Retina (tissue), 1 donor: ENCODE results near the gene CTXN3.

Experiments used
- DNase-seq: peaks from one replicate; pipeline ENCODE4 v3.0.0-alpha.2; 2016

CTXN3 gene

DNA sequence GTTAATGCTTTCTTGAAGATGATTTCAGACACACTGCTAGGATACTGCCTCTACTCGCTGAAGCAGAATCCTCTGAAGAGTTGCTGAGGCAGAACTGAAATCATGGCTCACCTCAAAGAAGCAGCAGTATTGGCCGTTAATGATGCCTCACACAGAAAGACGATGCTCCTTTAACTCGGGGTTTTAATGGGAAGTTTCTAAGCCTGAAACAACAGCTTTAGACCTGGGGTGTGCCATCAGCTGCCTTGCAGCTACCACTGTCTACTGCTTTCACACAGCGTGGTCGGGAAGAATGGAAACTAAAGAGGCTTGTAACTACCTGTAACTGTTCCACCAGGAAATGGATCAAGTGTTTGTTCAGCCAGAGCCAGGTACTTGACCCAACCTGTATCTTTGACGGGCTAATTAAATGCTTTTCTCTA lies at the start of gene CTXN3:
CTXN3 (plus strand) TSS at position 65 of the 422 bp plus-strand sequence. CDS start 8,440 bp downstream, outside the sequence.
- DNase-seq = peak; percentile 34

DNA sequence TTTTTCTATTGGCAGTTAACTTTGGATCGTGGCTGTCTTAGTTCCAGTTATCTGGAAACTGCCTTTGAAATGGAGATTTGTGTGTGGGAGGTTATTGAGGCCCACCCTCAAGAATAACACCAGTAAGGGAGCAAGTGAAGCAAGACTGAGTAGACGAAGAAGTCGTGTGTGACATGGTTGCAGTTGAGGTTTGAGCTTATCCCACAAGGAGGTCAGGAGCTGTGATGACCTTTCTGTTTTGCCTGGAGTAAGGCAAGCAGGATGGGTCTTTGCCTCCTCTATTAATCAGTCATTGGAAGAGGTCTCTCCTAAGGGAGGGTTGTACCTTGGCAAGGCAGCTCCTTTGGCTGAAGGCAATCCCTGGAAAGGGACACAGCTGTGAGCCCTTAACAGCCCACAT lies 49.6 kb upstream of the CTXN3 start:
- DNase-seq = no peak

DNA sequence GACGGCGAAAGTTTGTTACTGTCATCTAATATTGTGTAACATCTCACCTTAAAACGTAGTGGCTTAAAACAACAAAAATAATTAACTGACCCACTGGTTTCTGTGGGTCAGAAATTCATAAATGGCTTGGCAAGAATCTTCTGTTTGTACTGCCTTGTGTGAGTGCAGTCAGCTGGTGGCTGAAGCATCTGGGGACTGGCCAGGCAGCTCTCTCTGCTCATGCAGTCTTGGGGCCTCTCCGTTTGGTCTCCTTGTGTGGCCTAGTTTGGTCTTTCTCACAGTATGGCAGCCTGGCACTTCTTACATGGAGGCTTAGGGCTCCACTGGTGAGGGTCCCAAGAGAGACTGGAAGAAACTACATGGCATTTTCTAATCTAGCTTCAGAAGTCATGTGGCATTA lies 49.0 kb upstream of the CTXN3 start:
- no peak for DNase-seq

DNA sequence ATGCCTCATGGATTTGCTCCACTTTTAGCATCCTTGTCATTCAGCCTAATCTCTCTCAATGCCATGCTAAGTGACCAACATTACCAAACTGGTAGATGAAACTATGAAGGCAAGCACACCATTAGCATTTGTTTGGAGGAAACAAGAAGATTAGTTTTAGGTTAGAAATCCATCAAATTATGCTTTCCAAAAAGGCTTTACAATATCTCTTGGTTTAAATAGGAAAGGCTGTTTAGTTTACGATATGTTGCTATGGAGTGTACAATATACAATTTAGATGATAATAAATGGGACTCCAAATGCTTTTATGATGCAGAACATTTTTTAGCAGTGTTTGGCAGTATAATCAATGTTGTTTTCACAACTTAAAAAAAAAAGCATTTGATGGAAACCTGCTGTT lies 47.8 kb upstream of the CTXN3 start:
- no peak for DNase-seq

DNA sequence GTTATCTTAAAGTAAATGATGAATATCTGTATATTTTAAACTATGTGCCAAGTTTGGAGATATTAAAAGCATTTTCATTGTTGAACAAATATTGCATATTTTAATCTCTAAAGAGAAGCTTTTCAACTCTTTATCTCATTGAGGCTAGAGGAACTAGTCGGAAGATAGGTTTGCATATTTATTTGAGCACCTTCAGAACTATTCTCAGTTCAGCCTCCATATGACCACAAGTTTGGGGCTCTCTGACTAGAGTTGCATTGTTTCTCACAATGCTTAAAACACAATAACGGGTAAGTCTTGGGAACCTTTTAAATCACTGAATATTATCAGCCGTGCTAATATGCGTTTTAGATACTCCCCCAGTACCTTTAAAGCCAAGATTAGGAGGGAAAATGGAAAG lies 47.3 kb upstream of the CTXN3 start:
- DNase-seq = no peak

DNA sequence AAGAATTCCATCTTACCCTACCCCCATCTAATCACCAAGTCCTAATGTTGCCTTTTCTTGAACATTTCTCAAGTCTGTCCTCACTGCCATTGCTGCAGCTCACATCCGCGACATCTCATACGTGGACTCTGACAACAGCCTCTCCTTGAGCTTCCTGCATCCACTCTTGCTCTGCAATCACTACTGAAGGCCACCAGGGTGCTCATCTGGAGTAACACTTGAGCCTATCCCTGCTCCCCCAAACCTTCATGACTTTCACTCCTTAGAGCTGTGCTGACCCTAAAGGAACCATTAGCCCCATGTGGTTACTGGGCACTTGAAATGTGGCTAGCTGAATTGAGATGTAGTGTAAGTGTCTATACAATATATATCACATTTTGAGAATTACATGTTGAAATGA lies 46.4 kb upstream of the CTXN3 start:
- no peak for DNase-seq

DNA sequence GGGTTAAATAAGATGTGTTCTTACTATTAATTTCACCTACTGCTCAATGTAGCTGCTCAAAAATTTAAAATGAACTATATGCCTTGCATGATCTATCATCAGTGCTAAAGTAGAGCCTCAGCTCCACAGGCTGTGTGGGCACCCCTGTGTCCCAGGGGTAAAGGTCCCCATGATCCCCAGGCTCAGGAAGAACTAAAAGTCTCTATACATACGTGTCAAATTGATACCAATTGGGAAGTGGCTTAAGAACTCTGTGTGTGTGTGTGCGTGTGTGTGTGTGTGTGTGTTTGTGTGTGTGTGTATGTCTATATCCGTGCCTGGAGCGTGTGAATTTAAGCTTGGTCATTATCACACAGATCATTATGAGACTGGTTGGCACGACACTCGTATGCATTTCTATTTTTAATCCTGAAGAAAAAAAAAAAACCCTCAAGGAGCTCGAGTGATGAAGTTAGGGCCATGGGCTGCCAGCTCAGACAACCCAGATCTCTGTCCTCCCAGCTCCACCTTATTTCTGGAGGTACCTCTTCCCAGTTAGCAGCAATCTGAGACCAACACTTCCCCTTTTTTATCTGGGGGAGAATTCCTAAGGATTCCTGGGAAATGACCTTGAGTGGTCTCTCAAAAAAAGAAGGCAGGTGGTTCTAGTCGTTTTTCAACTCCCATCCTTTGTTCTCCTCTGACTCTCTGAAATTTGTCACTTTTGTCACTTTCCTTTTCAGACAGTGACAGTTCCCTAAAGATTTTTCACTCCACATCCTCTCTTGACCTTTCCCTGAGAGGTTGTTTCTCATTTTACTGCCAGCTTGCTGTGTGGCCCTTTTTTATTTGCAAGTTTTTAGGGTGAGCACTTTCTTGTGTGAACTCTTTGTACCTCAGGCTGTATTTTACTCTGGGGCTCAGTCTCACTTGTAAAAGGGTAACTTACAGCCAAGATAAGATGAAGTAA lies 45.7 kb upstream of the CTXN3 start:
- DNase-seq = no peak

DNA sequence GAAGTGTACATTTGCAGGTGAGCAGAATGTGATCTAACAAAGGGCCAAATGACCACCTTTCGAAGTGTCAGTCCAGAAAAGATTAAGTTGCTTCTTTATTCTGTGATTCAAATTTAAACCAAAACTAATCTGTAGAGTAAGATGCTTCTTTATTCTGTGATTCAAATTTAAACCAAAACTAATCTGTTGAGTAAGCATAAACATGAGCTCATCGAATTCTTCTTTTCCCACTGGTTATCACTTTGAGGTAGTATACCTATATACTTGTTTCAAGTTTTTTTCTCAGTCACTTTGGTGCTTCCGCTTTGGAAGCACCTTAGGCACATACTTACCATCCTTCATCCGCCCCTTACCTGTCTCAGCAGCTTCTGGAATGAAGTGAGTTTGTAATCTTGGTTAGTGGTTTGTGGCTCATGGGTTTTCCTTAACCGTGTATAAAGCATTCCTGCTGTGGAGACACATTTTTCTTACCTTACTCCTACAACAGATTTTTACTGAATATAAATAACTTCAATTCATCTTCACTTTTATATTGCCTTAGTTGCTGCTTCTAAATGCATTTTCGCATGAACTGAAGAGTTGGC lies 40.7 kb upstream of the CTXN3 start:
- no peak for DNase-seq

DNA sequence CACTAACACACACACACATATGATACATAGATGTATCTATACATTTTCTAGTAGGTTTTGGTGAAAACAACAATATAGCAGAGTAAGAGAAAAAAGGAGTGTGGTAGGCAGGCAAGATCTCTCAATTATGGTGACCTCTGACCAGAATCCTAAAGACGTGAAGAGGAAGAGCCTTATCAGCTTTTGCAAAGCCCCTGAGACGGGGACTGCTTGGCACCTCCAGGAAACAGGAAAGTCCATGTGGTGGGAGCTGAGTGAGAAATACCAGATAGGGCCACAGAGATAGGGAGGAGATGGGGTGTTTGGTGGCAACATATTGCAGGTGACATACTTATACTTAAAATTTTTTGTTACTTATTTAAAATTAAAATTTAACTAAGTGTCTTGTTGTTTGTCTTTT lies 39.9 kb upstream of the CTXN3 start:
- no peak for DNase-seq

DNA sequence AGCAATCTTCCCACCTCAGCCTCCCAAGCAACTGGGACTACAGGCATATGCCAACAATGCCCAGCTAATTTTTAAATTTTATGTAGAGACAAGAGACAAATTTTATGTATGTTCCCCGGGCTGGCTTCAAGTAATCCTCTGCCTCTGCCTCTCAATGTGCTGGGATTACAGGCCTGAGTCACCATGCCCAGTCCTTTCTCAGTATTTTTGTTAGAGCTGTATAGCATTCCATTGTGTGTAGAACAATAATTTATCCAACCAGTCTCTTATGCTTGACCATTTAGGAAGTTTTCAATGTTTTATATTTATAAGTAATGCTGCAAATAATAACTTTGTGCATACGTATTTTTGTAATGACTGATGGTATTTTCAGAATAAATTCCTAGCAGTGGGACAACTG lies 38.9 kb upstream of the CTXN3 start:
- no peak for DNase-seq

DNA sequence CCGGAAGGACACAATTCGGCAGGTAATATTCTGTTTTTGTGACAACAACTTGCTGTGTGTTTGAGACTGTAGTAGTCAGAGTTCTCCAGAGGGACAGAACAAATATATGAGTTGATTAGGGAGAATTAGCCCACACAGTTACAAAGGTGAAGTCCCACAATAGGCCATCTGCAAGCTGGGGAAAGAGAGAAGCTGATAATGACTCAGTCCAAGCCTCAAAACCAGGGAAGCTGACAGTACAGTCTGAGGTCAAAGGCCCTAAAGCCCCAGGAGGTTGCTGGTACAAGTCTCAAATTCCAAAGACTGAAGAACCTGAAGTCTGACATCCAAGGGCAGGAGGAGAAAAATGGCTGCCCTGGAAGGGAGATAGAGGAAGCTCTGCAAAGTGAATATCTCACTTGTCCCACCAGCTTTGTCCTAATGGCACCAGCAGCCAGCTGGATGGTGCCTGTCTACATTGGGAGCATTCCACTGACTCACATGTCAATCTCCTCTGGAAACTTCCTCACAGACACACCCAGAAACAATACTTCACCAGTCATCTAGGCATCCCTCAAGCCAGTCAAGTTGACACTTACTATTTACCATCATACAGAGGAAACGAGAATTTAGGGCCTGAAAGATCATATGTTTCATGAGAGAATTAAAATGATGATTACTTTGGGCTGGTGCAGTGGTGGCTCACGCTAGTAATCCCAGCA lies 36.3 kb upstream of the CTXN3 start:
- no peak for DNase-seq

DNA sequence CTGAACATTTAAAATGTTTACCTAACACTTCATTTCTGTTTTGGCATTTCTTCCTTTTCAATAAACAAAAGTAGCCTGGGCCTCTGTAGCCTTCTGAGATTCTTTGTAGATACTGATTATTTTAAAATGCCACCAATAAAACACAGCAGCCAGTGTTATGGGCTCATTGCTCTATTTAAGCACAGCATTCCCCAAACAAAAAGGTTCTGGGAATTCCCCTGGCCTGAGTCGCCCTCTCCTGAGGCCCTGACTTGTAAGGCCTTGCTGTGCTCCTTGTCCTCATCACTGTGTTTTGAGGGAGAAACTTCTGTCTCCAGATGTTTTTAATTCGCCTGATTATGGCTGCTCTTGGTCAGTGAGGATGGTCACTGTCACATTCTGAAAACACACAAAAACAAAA lies 33.0 kb upstream of the CTXN3 start:
- no peak for DNase-seq

DNA sequence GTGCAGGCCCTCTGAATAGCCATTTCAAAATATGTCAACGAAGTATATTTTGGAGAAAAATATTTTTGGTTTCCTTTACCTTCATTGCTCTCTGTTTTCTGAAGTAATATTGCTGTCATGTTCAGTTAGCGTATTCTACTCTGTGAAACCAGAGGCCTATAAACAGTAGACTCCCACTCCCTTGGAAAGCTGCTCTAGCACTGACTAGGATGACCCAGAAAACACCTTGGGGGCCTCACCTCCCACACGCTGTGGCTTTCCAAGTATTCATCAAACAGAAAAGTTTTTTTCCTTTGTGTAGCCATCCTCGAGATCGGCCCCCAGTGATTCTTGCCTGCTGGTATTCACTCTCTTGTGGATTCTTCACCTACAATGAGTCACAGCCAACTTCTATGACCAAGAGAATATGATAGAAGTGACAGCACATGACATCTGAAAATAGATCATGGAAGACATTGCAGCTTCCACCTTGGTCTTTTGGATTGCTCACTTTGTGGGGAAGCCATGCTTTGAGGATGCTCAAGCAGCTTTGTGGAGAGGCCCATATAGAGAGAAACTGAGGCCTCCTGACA lies 28.9 kb upstream of the CTXN3 start:
- DNase-seq = no peak

DNA sequence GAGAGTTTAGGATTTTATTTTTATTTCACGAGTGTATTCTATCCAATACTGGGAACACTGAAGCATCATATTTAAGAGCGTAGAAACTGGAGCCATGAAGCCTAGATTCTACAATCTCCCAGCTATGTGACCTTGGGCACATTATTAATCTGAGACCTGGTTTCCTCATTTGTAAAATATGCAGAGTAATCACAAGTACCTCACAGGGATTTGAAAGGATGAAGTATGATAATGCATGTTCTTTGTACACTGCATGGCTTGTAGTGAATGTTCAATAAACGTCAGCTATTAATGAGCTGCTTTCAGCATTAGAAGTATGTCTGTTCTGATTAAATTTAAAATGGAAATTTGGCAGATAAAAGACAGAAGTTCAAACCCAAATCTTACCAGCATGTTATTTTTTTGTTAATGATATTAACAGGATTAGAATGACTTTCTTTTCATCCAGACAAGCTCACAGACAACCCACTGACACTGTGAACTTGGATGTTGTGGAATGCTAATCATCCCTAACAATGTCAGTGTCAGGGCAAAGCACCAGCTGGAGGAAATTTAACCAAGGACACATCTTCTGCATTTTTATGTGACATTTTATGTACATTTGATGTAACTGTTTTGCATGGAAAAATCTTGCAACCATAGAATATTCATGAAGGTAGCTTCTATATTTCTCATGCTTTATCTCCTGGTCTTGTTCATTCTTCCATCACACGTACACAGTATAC lies 27.1 kb upstream of the CTXN3 start:
- no peak for DNase-seq

DNA sequence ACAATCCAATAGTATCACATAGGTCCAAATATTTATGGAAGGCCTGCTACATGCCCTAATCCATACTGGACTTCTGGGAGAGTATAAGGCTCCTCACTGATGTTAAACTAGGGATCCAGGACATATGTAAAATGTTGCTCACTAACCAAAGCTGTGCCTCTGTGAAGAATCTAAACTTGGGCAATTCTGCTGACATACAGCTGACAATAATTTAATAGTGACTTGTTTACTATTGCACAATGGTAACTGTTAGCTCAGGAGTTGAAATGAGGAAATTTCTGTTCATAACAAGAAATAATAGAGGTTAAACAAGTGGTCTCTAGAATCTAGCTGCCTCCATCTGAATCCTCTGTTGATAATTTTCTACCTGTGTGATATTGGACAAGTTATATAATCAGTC lies 14.9 kb upstream of the CTXN3 start:
- DNase-seq = no peak

DNA sequence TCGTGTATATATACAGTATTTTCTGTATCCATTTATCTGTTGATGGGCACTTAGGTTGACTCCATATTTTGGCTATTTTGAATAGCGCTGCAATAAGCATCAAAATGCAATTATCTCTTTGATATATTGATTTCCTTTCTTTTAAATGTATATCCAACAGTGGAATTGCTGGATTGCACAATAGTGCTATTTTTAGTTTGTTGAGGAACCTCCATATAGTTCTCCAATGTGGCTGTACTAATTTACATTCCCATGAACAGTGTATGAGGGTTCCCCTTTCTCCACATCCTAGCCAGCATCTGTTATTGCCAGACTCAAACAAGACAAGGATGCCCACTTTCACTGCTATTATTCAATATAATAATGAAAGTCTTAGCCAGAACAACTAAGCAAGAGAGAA lies 9.1 kb upstream of the CTXN3 start:
- DNase-seq = no peak

DNA sequence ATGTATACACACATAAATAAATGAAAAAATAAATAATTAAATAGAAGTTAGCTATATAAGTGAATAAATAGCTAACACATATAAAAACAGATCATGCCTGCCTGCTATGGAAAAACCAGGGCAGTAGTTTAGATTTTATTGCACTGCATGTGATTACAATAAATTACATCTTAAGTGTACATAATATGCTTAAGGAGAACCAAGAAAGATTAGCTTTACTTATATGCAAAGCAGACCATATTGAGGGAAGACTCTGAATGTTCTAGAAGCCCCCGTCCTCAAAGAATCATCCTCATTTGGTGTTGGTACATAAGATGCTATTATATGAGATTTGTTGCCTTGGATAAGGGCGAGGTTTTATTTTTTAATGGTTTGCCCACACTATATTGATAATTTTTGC lies 5.9 kb upstream of the CTXN3 start:
- no peak for DNase-seq

DNA sequence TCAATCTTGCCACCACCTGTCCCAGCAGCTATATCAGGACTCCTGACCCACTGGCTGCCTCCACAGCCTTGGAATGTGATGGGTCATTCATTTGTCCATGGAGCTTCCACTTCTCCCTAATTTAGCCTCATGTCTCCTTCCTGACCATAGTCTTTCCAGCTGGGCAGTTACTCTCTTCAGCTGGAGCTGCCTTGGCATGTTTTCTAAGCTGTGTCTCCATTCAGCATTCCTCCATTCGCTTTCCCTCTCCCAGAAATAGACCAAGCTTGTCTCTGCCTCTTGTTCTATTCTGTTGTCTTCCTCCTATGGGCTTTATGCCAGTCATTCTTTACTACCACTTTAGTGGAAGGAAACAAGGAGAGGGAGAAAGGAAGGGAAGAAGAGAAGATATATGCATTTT lies 5.3 kb upstream of the CTXN3 start:
- DNase-seq = no peak

DNA sequence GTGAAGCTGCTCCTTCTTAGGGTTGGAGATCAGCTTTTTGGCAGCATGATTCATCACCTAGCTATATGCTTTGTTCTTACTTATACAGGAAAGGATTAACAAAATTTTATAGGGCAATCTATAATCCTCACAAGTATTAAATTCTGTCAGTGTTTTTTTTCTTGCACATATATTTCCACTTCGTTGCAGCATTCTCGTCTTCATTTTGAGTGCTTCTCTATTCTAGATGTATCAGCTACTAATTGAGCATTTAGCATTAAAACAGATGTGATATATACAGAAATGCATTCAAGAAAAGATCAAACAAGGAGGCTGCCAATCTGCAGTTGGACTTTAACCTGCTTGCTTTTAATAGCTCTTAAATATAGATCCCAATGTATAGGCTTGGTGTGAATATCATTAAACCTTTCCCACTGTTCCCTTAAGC lies 3.6 kb upstream of the CTXN3 start:
- no peak for DNase-seq

DNA sequence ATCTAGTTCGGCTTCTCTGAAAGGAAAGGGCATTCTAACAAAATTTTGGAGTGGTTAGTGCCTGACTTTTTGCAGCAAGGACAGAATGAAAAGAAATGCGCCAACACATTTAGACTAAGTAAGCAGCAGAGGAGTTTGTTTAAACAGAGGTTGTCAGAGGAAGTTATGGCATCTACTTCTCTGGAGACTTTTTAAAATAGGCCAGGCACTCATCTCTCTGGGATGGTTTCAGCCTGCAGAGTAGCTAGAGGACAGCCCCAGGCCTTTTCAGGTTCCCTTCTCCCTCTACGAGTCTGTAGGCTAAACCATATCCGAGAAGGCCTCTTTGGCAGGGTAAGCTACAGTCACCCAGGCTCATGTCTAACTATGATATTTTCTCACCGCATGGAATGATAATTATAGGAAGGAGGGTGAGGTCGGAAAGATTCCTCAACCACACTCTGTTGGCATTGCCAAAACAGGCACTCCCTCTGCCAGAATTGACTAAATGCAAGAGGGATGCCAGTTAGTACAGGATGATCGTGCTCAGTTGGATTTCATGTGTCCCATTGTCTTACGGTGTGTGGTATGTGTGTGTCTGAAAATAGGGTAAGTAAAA lies 1.4 kb upstream of the CTXN3 start:
- no peak for DNase-seq

DNA sequence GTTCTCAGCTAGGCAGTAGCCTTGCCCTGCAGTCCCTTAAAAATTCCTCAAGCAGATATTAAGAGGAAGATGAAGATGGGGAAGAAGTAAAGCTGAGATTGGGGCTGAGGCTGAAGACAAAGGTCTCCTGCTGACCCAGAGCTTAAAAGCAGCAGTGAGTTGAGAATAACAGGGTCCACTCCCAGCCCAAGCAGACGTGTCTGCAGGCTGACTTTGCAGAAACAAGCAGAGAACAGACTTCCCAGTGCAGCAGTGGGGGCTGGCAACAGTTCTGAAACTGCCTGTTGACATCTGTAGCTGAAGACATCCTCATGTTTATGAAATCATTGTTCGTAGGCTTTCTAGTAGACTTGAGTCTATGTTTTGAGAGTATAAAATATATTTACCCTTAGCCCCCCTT lies 1.1 kb downstream of the CTXN3 start:
- DNase-seq = peak; percentile 39

DNA sequence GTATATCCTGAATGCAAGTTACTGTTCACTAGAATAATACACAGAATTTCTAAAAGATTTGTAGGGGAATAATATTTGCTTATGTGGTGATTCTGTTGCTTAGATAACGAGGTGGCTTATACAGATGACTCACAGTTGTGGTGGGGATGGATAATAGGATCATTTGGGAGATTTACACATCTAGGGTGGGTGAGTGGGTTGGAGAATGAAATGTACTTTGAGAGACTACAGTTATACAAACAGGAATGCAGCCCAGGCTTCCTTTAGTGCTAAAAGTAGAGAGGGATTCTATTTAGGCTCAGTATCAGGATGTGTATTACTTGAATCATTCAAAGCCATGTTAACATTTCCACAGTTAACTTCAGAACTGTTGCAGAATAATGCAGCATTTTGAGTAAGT lies 1.8 kb downstream of the CTXN3 start:
- DNase-seq = no peak
